ENCODE measurements around the gene GPATCH1.
A peak's percentile ranks its signal among the peaks of the same experiment; 100 is the strongest.

GPATCH1 gene

DNA sequence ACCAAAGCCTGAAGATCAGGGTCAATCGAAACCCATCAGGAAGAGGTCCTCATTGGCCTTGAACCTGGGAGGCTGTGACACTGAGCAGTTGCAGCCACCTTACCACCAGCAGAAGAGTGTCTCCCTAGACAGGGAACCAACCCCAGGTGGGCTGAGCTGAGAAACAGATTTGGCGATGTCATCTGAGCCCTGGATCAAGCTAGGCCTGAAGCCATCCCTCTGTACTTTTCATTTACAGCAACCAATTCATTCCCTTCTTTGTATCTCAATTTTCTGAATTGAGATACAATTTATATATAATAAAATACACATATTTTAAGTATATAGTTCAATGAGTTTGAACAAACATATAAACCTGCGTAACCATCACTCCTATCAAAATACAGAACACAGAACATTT is 30.9 kb upstream of the GPATCH1 start:
- Mint-ChIP-seq H3K4me1 (peaks cover 6% of the 10 kb centered on the region), H3K36me3 (ENCODE audit: low read depth) (peaks cover 4% of the 10 kb centered on the region), H3K9me3 (no peaks in the 10 kb centered on the region), H3K27ac (no peak overlapping the region), H3K4me3 (no peak overlapping the region), H3K27me3 (ENCODE audit: low read depth) (peaks cover 3% of the 10 kb centered on the region)
- TF ChIP-seq, protein P1, sequence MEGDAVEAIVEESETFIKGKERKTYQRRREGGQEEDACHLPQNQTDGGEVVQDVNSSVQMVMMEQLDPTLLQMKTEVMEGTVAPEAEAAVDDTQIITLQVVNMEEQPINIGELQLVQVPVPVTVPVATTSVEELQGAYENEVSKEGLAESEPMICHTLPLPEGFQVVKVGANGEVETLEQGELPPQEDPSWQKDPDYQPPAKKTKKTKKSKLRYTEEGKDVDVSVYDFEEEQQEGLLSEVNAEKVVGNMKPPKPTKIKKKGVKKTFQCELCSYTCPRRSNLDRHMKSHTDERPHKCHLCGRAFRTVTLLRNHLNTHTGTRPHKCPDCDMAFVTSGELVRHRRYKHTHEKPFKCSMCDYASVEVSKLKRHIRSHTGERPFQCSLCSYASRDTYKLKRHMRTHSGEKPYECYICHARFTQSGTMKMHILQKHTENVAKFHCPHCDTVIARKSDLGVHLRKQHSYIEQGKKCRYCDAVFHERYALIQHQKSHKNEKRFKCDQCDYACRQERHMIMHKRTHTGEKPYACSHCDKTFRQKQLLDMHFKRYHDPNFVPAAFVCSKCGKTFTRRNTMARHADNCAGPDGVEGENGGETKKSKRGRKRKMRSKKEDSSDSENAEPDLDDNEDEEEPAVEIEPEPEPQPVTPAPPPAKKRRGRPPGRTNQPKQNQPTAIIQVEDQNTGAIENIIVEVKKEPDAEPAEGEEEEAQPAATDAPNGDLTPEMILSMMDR (IDR thresholded peaks at IDR 0.05; ENCODE audit: unreplicated experiment in 3 of 3) = no peak

DNA sequence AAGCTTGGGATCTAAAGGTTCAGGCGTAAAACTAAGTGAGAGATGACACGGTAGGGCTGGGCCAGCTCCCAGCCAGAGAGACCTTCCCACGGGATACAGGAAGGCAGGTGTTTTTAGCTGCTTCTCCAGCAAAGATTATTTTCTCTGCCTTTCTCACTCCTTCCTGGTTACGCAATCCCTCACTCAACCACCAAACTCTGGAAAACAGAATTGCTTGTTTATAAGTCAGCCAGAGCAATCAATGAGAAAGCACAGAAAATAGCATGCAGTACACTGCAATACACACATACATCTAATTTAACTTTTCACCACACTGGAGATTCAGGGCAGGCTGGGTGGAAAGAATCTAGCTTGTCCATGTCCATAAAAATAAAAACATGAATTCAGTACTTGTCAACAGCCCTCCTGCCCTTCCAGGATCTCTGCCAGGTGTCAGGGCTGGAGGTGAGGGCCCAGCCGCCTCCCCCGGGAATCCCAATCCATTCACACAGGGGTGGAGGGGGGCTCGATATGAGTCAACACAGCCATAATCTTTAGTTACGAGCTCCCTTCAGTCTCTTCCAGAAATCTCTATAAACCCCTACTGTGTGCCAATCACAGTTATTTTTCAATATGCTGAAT is 28.5 kb upstream of the GPATCH1 start:
- Mint-ChIP-seq H3K36me3 (ENCODE audit: low read depth) (no peaks in the 10 kb centered on the region), H3K9me3 (no peaks in the 10 kb centered on the region), H3K4me1 (peaks cover 6% of the 10 kb centered on the region), H3K27ac (peak overlapping the region; percentile 29 to 78 (median 69)), H3K4me3 (no peak overlapping the region), H3K27me3 (ENCODE audit: low read depth) (peaks cover 3% of the 10 kb centered on the region)
- TF ChIP-seq, protein P1 (IDR thresholded peaks at IDR 0.05; ENCODE audit: unreplicated experiment in 3 of 3) = no peak

DNA sequence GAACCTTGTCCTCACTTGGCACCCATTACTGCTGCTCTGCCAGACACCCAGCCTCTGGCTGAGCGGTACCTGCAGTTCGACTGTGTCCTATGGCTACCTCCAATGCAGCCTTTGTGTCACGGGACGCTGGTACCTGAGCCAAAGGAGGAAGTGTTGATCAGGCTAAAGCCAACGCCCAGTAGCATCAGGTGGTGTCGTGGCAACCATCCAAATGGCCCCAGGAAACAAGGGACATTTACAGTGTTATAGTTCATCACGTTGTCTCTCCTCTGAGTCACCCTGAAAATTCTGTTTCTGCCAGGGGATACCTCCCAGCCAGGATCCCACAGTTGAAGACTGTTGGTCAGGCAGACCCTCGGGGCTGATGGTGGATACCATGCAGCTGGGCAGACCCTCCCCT is 26.4 kb upstream of the GPATCH1 start:
- no peaks in the 10 kb centered on the region for H3K36me3 Mint-ChIP-seq (ENCODE audit: low read depth)
- TF ChIP-seq, protein P1 (IDR thresholded peaks at IDR 0.05; ENCODE audit: unreplicated experiment in 3 of 3) = no peak
- no peak overlapping the region for H3K27ac Mint-ChIP-seq
- H3K27me3 Mint-ChIP-seq (ENCODE audit: low read depth) = no peaks in the 10 kb centered on the region
- no peaks in the 10 kb centered on the region for H3K9me3 Mint-ChIP-seq
- H3K4me1 Mint-ChIP-seq = peaks cover 8% of the 10 kb centered on the region
- no peak overlapping the region for H3K4me3 Mint-ChIP-seq

DNA sequence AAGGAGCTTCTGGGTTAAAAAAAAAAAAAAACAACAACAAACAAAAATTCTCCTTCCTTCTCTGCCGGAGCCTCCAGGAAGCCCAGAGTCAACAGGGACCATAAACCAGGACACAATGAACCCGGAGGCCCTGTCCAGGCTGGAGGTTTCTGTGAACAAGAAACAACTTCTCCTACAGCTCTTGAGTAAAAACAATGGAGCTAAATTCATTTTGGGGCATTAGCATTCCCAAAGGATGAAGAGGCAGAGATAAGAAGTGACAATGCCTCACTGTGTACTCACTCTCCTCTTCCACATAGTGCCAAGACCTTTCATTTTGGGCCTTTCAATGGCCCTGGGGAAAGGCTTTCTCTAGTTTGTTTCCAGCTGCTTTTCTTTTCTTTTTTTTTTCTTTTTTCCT is 25.3 kb upstream of the GPATCH1 start:
- Mint-ChIP-seq H3K27me3 (ENCODE audit: low read depth) (peaks cover 4% of the 10 kb centered on the region), H3K36me3 (ENCODE audit: low read depth) (no peaks in the 10 kb centered on the region), H3K4me1 (peaks cover 10% of the 10 kb centered on the region), H3K9me3 (no peaks in the 10 kb centered on the region), H3K27ac (peak overlapping the region in 1 of 3 experiments; percentile 56), H3K4me3 (no peak overlapping the region)
- TF ChIP-seq, protein P1 (IDR thresholded peaks at IDR 0.05; ENCODE audit: unreplicated experiment in 3 of 3) = no peak

DNA sequence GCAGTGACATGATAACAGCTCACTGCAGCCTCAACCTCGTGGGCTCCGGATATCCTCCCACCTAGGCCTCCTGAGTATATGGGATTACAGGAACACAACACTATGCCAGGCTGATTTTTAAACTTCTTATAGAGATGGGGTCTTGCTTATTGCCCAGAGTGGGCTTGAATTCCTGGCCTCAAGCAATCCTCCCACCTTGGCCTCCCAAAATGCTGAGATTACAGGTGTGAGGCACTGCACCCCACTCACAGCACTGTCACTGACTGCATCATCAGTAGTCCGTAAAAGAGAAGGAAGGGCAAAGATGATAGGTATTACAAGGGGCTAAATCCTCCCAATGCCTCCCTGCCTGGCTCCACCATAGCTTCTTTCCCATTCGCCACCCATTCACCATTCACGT is 20.4 kb upstream of the GPATCH1 start:
- no peaks in the 10 kb centered on the region for H3K9me3 Mint-ChIP-seq
- H3K36me3 Mint-ChIP-seq (ENCODE audit: low read depth) = no peaks in the 10 kb centered on the region
- H3K4me3 Mint-ChIP-seq = no peak overlapping the region
- peaks cover 4% of the 10 kb centered on the region for H3K4me1 Mint-ChIP-seq
- peaks cover 31% of the 10 kb centered on the region for H3K27me3 Mint-ChIP-seq (ENCODE audit: low read depth)
- TF ChIP-seq, protein P1 (IDR thresholded peaks at IDR 0.05; ENCODE audit: unreplicated experiment in 3 of 3) = no peak
- H3K27ac Mint-ChIP-seq = peak overlapping the region in 2 of 3 experiments; percentile 36 to 64

DNA sequence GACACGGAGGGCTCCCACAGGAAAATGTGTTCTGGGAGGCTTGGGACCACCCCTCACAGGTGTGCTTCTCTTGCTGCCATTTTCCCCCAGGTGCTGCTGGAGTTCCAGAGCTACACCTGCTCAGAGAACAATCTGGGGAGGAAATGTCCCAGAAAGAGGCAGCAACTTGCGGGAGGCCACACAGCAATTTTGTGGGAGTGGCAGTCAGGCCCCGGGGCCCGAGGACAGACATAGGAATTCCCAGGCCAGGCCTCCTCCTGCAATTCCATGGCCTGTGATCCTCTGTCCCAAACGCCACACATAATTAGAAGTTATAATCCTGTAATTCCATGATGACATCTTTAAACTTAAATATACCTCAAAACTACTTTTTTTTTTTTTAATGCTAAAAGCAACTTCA is 18.1 kb upstream of the GPATCH1 start:
- Mint-ChIP-seq H3K4me1 (peaks cover 4% of the 10 kb centered on the region), H3K27me3 (ENCODE audit: low read depth) (peaks cover 48% of the 10 kb centered on the region), H3K9me3 (no peaks in the 10 kb centered on the region), H3K36me3 (ENCODE audit: low read depth) (no peaks in the 10 kb centered on the region), H3K4me3 (peak overlapping the region; percentile 79 to 82 (median 80)), H3K27ac (peak overlapping the region in 2 of 3 experiments; percentile 15 to 38)
- TF ChIP-seq, protein P1 (IDR thresholded peaks at IDR 0.05; ENCODE audit: unreplicated experiment in 3 of 3) = no peak
